ENCODE measurements around the gene ATP8A1. TPM values are rescaled to one million over a fixed set of nuclear protein-coding genes. Genes with fewer than 3 reads are reported as not detected.
A peak's percentile ranks its signal among the peaks of the same experiment; 100 is the strongest.

The ATP8A1 gene
- total and polyA plus RNA-seq, 2 of the 4 experiments (the other 2 are of a cell fraction) = 0.12 to 0.36 TPM

DNA sequence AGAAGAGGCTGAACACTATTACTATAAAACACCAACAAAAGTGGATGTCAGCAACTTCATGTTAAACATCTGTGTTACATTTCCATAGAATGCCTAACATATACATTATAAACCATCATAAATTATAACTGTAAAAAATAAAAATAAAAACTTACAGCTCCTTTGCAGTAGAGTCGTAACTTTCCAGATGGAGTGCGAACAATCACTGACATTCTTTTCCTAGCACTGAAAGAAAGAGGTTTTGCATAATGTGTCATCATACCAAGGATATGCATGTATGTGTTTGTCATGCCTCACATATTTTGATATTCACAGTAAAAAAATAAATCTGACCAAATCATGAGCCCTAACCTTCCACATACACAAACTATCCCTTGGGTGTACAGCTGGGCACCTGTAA lies 113.1 kb downstream of the ATP8A1 start:
- CTCF ChIA-PET = no interaction called here
- in situ Hi-C loops (cut with MboI; ENCODE audit: low sequenced_read_pairs) = no loop called here

More for the DNA sequence above, 113.1 kb downstream of the ATP8A1 start:
- BruUV-seq (replicated peaks) = no TSS peak
- Histone ChIP-seq H2AK9ac (replicated peaks; ENCODE audit: low read depth, low read length, poor library complexity) (no peak overlapping the region), H3K14ac (replicated peaks; ENCODE audit: low read depth, low read length) (no peak overlapping the region), H2AFZ (replicated peaks; ENCODE audit: low read length, poor library complexity) (no peak overlapping the region), H3K56ac (ENCODE audit: extremely low read depth, insufficient read depth, low read length) (no peak overlapping the region), H2BK20ac (ENCODE audit: low read depth, low read length) (no peak overlapping the region), H3K27ac (ENCODE audit: insufficient read depth, low read length) (no peak overlapping the region), H3K23ac (ENCODE audit: low read depth, low read length) (no peak overlapping the region), H3K9me1 (ENCODE audit: insufficient read depth, low read length) (no peaks in the 10 kb centered on the region), H4K91ac (ENCODE audit: insufficient read depth, low read depth, low read length) (no peak overlapping the region), H3K9me3 (ENCODE audit: control insufficient read depth, insufficient read depth, low read length) (no peaks in the 10 kb centered on the region), H3K18ac (ENCODE audit: low read depth, low read length) (no peak overlapping the region), H3K79me1 (ENCODE audit: low read depth in 1 of 2, low read length in 2 of 2) (no peaks in the 10 kb centered on the region), H3K4ac (ENCODE audit: low read depth, low read length) (no peak overlapping the region), H3K27me3 (ENCODE audit: control insufficient read depth, insufficient read depth, low read length) (no peaks in the 10 kb centered on the region), H3K4me3 (ENCODE audit: insufficient read depth, low read depth, low read length) (no peak overlapping the region), H2BK15ac (ENCODE audit: low read depth, low read length) (no peak overlapping the region), H4K5ac (ENCODE audit: low read depth, low read length) (no peak overlapping the region), H2BK120ac (ENCODE audit: low read depth, low read length) (no peak overlapping the region), H4K20me1 (ENCODE audit: insufficient read depth, low read length) (no peaks in the 10 kb centered on the region), H3K4me1 (ENCODE audit: control insufficient read depth, insufficient read depth, low read length) (no peaks in the 10 kb centered on the region), H4K8ac (ENCODE audit: low read depth in 2 of 2, low read length in 2 of 2) (no peak overlapping the region), H3K36me3 (ENCODE audit: control insufficient read depth, insufficient read depth, low read length) (no peaks in the 10 kb centered on the region), H3K9ac (ENCODE audit: low read depth, low read length) (no peak overlapping the region), H3K4me2 (ENCODE audit: low read depth, low read length) (no peak overlapping the region), H2AK5ac (ENCODE audit: low read depth, low read length) (no peak overlapping the region), H2BK5ac (ENCODE audit: low read depth, low read length, poor library complexity, severe bottlenecking) (no peak overlapping the region)
- WGBS, 2 experiments (ENCODE audit: extremely low coverage in 2 of 2, insufficient read length in 1 of 2) = no CpG with 5 or more reads among the region's 2 CpGs
- ATAC-seq (ENCODE audit: low read depth) = peak; percentile 17; the same call in 1 of the 2 replicates
- dilution Hi-C loops (cut with HindIII; ENCODE audit: low sequenced_read_pairs, unreplicated experiment) = no loop called here
- POLR2A ChIA-PET (ENCODE audit: unreplicated experiment) = no interaction called here
- intact Hi-C loops (cut with micrococcal nuclease) = no loop called here
- TF ChIP-seq, protein P1, sequence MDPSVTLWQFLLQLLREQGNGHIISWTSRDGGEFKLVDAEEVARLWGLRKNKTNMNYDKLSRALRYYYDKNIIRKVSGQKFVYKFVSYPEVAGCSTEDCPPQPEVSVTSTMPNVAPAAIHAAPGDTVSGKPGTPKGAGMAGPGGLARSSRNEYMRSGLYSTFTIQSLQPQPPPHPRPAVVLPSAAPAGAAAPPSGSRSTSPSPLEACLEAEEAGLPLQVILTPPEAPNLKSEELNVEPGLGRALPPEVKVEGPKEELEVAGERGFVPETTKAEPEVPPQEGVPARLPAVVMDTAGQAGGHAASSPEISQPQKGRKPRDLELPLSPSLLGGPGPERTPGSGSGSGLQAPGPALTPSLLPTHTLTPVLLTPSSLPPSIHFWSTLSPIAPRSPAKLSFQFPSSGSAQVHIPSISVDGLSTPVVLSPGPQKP (IDR thresholded peaks at IDR 0.05; ENCODE audit: borderline replicate concordance, low read depth, low read length) = no peak
- TF ChIP-seq SMC3 (IDR thresholded peaks at IDR 0.05; ENCODE audit: low read depth, low read length) = no peak
- TF ChIP-seq RCOR1 (IDR thresholded peaks at IDR 0.05; ENCODE audit: insufficient replicate concordance, low read length) = no peak
- no peak for TF ChIP-seq CHD1 (IDR thresholded peaks at IDR 0.05; ENCODE audit: low read depth, low read length)
- no peak for TF ChIP-seq MAZ (IDR thresholded peaks at IDR 0.05; ENCODE audit: borderline replicate concordance, low read depth, low read length)
- DNase-seq = peak; percentile 2

Measured in IMR-90 (cell line).